H1 (cell line): ENCODE data around the gene NEFH. TPM values are rescaled to one million over a fixed set of nuclear protein-coding genes. Genes with fewer than 3 reads are reported as not detected.

Source experiments
- BCL11A ChIP-seq, 2 experiments: IDR thresholded peaks; one replicate each; pipeline ENCODE4 v1.6.1; 2011; ENCODE audit warnings: low read depth in 2 of 2, low read length in 2 of 2, mild to moderate bottlenecking in 2 of 2
- BRCA1 ChIP-seq: IDR thresholded peaks from 2 replicates; pipeline ENCODE4 v1.6.1; 2012; ENCODE audit warnings: low read depth, low read length, improper control_type of control experiment
- CBX5 ChIP-seq: fragments of 300-800, 300-1000 bp; sonication (generic); IDR thresholded peaks from 2 replicates; pipeline ENCODE4 v1.7.1; 2016; ENCODE audit warnings: antibody characterized with exemption, low read length, low read depth
- CBX8 ChIP-seq: fragments of 300-800, 300-1000 bp; sonication (generic); IDR thresholded peaks from 2 replicates; pipeline ENCODE4 v1.7.1; 2016; ENCODE audit warnings: low read depth, low read length, borderline replicate concordance
- CEBPB ChIP-seq: IDR thresholded peaks from 2 replicates; pipeline ENCODE4 v1.6.1; 2012; ENCODE audit warnings: low read depth, low read length
- CHD1 ChIP-seq: IDR thresholded peaks from 2 replicates; pipeline ENCODE4 v1.6.1; 2012; ENCODE audit warnings: low read depth, low read length, improper control_type of control experiment
- EGR1 ChIP-seq: IDR thresholded peaks from 2 replicates; pipeline ENCODE4 v1.6.1; 2011; ENCODE audit warnings: low read depth, low read length, borderline replicate concordance
- EP300 ChIP-seq, 2 experiments: IDR thresholded peaks; 1 replicate in 1 of 2; 2 replicates in 1 of 2; pipeline ENCODE4 v1.6.1; 2011 to 2012; ENCODE audit warnings: low read depth in 2 of 2, low read length in 2 of 2, mild to moderate bottlenecking in 2 of 2, borderline replicate concordance in 1 of 2, inconsistent platforms in 1 of 2, moderate library complexity in 1 of 2
- FOSL1 ChIP-seq: IDR thresholded peaks from 2 replicates; pipeline ENCODE4 v1.6.1; 2011; ENCODE audit warnings: mild to moderate bottlenecking, low read depth, low read length, moderate library complexity; ENCODE audit not compliant: insufficient read depth
- KDM5A ChIP-seq: fragments of 200-600 bp; IDR thresholded peaks from 2 replicates; pipeline ENCODE4 v1.7.1; 2012; ENCODE audit warnings: mild to moderate bottlenecking, low read length, inconsistent platforms, mixed read lengths
- NANOG ChIP-seq: IDR thresholded peaks from 2 replicates; pipeline ENCODE4 v1.6.1; 2011; ENCODE audit warnings: low read length, low read depth, mild to moderate bottlenecking, inconsistent platforms; ENCODE audit not compliant: insufficient read depth, poor library complexity, severe bottlenecking
- PHF8 ChIP-seq: fragments of 200-600 bp; sonication (generic); conservative IDR thresholded peaks from 2 replicates; pipeline ENCODE4 v1.7.1; 2012; ENCODE audit warnings: low read depth, mild to moderate bottlenecking, inconsistent platforms, low read length, moderate library complexity
- POLR2A ChIP-seq, 2 experiments: IDR thresholded peaks; 1 replicate in 1 of 2; 2 replicates in 1 of 2; pipeline ENCODE4 v1.6.1; 2011; ENCODE audit warnings: low read depth in 2 of 2, low read length in 2 of 2, mild to moderate bottlenecking in 2 of 2; ENCODE audit errors: control extremely low read depth in 1 of 2
- RBBP5 ChIP-seq: IDR thresholded peaks from 2 replicates; pipeline ENCODE4 v1.7.1; 2012; ENCODE audit warnings: low read depth, mild to moderate bottlenecking, inconsistent platforms, low read length, moderate library complexity, borderline replicate concordance
- RFX5 ChIP-seq: IDR thresholded peaks from 2 replicates; pipeline ENCODE4 v1.6.1; 2011; ENCODE audit warnings: low read depth, low read length, improper control_type of control experiment, borderline replicate concordance
- RXRA ChIP-seq: IDR thresholded peaks from 2 replicates; pipeline ENCODE4 v1.6.1; 2011; ENCODE audit warnings: low read depth, mild to moderate bottlenecking, low read length, moderate library complexity; ENCODE audit not compliant: insufficient read depth
- SAP30 ChIP-seq: fragments of 300-600 bp; sonication (generic); IDR thresholded peaks from 2 replicates; pipeline ENCODE4 v1.7.1; 2012; ENCODE audit warnings: low read length, moderate library complexity, mild to moderate bottlenecking, inconsistent platforms; ENCODE audit not compliant: insufficient read depth, insufficient replicate concordance
- SIN3A ChIP-seq, 2 experiments: IDR thresholded peaks in 1 of 2; conservative IDR thresholded peaks in 1 of 2; 2 replicates each; pipeline ENCODE4 v1.6.1; 2011 to 2012; ENCODE audit warnings: low read length in 2 of 2, improper control_type of control experiment in 1 of 2, low read depth in 1 of 2, mild to moderate bottlenecking in 1 of 2
- SP1 ChIP-seq: IDR thresholded peaks from 2 replicates; pipeline ENCODE4 v1.6.1; 2011; ENCODE audit warnings: low read depth, low read length
- SRF ChIP-seq: IDR thresholded peaks from 2 replicates; pipeline ENCODE4 v1.6.1; 2011; ENCODE audit warnings: mild to moderate bottlenecking, low read depth, low read length, moderate library complexity
- TCF12 ChIP-seq: IDR thresholded peaks from 2 replicates; pipeline ENCODE4 v1.6.1; 2011; ENCODE audit warnings: low read depth, mild to moderate bottlenecking, low read length
- YY1 ChIP-seq: IDR thresholded peaks from 2 replicates; pipeline ENCODE4 v1.6.1; 2011; ENCODE audit warnings: low read depth, mild to moderate bottlenecking, low read length
- ZNF274 ChIP-seq: IDR thresholded peaks from 2 replicates; pipeline ENCODE4 v1.7.0; 2012; ENCODE audit warnings: low read length, borderline replicate concordance; ENCODE audit errors: extremely low read depth
- polyA plus RNA-seq, 7 experiments: library from polyadenylated mRNA; depleted of rRNA in 3 of 7; stranded (reverse) in 5 of 7; unstranded in 2 of 7; fragments of >200 nt in 5 of 7; fragments of 200-250 nt in 2 of 7; gene quantifications; 1 replicate in 5 of 7; 2 replicates in 1 of 7; 4 replicates in 1 of 7; pipeline versions ENCODE4 v1.2.1 to v1.2.3, GENCODE V29; 2011 to 2013; ENCODE audit warnings: missing spikeins in 2 of 7, mixed read lengths in 2 of 7
- total RNA-seq: library from RNA; stranded (reverse); fragmentation: NEBNext Ultra II Directional; extraction: Animal tissue kit (Norgen Biotek cat#: 25700); gene quantifications from 2 replicates; pipeline ENCODE4 v1.2.1, GENCODE V29; 2021
- TF ChIP-seq, protein P1 (sequence below): IDR thresholded peaks from 2 replicates; pipeline ENCODE4 v1.6.1; 2012; ENCODE audit warnings: inconsistent platforms

The NEFH gene
- total and polyA plus RNA-seq, 2 of the 8 experiments (the other 6 are each of a cell fraction or from before 2014, with no cell fraction given): 0.57 to 2.3 TPM

DNA sequence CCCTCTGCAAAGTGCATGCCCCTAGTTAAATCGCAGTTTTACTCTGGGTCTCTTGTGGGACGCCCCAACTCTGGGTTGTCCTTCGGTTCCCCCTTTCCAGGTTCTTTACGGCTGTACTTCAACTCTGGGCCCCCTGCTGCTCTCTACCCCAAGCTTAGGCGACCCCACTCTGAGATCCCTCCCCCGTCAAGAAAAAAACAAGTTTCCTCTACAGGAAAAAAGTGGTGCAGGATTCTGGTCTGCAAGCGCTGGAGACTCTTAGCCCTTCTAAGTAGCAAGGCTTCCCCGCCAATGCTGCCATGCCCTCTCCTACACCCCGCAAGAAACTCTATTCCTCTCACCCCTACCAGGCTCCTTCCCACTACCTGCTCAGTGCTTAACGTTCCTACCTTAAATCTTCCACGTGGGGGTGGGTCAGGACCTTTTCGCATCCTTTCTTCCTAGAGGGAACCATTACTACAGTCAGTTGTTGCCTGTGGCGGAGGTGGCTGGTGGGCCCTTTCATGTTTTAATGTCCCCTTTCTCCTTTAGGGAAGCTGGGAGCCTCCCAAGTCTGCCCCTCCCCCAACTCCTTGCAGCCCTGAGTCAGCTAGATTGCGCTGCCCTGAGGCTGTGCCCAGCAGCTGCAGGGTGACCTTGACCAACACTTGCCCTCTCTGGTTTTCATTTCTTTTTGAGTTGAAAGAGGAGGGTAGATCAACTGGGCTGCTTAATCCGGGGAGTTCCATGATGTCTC lies 1.4 kb downstream of the NEFH start (continued):
- TF ChIP-seq SAP30: no peak
- TF ChIP-seq EGR1: no peak
- TF ChIP-seq RFX5: no peak
- TF ChIP-seq YY1: no peak
- peak; percentile 18 for TF ChIP-seq NANOG
- TF ChIP-seq CHD1: no peak
- TF ChIP-seq SRF: no peak
- peak; percentile 86; the same call in 1 of the 2 replicates for TF ChIP-seq RXRA
- no peak for TF ChIP-seq PHF8
- TF ChIP-seq CEBPB: no peak; the same call in 1 of the 2 replicates
- no peak for TF ChIP-seq POLR2A (IDR thresholded peaks at IDR 0.05; ENCODE audit: control extremely low read depth in 1 of 2, low read depth in 2 of 2, low read length in 2 of 2)
- TF ChIP-seq SIN3A (conservative IDR thresholded peaks at IDR 0.05 in 1 of 2, IDR thresholded peaks at IDR 0.05 in 1 of 2; ENCODE audit: low read depth in 1 of 2, low read length in 2 of 2): no peak
- no peak for TF ChIP-seq BRCA1
- TF ChIP-seq EP300 (IDR thresholded peaks at IDR 0.05; ENCODE audit: borderline replicate concordance in 1 of 2, low read depth in 2 of 2, low read length in 2 of 2): peak in 1 of 2 experiments; percentile 54; a peak in 2 of 3 replicates
- TF ChIP-seq, protein P1, sequence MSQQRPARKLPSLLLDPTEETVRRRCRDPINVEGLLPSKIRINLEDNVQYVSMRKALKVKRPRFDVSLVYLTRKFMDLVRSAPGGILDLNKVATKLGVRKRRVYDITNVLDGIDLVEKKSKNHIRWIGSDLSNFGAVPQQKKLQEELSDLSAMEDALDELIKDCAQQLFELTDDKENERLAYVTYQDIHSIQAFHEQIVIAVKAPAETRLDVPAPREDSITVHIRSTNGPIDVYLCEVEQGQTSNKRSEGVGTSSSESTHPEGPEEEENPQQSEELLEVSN: no peak
- no peak for TF ChIP-seq SP1
- no peak for TF ChIP-seq FOSL1
- 0 out of 2 replicates have a peak, but pooled peaks have one; percentile 3 for TF ChIP-seq RBBP5
- TF ChIP-seq CBX8: no peak
- TF ChIP-seq BCL11A (IDR thresholded peaks at IDR 0.05; ENCODE audit: low read depth in 2 of 2, low read length in 2 of 2): no peak
- TF ChIP-seq TCF12: no peak
- TF ChIP-seq ZNF274: no peak
- no peak for TF ChIP-seq KDM5A
- TF ChIP-seq CBX5: no peak
